ENCODE measurements around the gene PLPP4.

PLPP4 gene

DNA sequence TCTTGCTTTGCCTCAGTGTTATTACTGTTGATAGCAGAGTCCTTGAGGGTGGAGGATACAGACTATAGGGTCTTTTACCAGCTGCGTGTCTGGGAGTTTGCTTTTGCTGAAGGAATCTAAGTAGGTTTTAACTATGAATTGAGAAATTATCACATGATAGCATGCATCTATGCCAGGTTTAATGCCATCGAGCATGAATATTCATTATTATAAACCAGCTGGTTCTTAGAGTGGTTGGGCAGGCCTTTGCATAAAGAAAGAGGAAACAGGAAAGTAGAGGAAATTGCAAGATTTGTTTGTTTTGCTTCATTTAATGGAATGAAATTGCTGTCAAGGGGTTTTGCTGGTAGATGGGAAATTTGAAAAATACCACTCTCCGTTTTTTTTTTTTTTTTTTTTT, 70.7 kb downstream of the PLPP4 start:
- no peak for DNase-seq

DNA sequence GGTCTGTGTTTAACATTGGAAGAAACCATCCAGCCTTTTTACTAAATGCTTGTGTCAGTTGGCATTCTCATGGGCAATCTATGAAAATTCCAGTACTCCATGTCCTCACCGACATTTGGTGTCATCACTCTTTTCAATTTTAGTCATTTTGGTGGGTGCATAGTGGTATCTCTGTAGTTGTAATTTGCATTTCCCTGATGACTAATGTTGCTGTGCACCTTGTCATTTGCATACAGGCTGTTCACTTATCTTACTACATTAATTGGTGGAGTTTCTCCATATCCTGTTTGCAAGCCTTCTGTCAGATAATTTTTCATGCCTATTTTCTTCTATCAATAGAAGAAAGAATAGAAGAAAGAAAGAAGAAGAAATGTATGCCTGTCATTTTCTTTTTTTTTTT, 73.7 kb downstream of the PLPP4 start:
- no peak for DNase-seq

GRCh38 chr10:120538091-120538490, 81.1 kb downstream of the PLPP4 start:
- no peak for DNase-seq

DNA sequence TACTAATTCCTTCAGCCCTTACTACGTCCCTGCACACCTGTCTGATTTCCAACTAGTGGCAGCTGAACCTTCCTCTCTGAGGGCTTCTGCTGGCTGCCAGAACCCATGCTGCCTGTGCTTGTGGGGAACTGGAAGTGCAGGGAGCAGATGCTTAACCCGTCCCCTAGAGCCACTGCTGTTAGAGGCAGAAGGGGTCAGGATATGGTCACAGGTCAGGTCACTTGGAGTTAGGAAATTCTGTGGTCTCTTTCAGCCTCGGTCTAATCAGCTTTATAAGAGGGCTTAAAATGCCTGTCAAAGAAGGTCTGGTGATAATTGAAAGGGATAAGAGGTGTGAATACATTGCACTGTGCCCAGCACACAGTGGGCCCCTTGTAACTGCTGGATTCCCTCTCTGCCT, 82.0 kb downstream of the PLPP4 start:
- DNase-seq, result no peak

GRCh38 chr10:120540486-120540885, 83.5 kb downstream of the PLPP4 start:
- DNase-seq, result no peak

GRCh38 chr10:120541984-120542383, 85.0 kb downstream of the PLPP4 start:
- no peak for DNase-seq

GRCh38 chr10:120542591-120542990, 85.6 kb downstream of the PLPP4 start:
- DNase-seq, result no peak

- DNase-seq, result no peak
Observed at GRCh38 chr10:120543291-120543690, 86.3 kb downstream of the PLPP4 start.

DNA sequence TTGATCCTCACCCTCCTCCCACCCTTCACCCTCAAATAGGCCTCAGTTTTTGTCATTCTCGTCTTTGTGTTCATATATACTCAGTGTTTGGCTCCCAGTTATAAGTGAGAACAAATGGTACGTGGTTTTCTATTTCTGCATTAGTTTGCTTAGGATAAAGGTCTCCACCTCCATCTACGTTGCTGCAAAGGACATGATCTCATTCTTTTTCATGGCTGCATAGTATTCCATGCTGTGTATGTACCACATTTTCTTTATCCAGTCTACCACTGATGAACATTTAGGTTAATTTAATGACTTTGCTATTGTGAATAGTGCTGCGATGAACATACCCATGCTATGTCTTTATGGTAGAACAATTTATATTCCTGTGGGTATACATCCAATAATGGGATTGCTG, 91.2 kb downstream of the PLPP4 start:
- no peak for DNase-seq

- no peak for DNase-seq
Observed at GRCh38 chr10:120552262-120552661, 95.2 kb downstream of the PLPP4 start.

- no peak for DNase-seq
Observed at GRCh38 chr10:120553911-120554310, 96.9 kb downstream of the PLPP4 start.

DNA sequence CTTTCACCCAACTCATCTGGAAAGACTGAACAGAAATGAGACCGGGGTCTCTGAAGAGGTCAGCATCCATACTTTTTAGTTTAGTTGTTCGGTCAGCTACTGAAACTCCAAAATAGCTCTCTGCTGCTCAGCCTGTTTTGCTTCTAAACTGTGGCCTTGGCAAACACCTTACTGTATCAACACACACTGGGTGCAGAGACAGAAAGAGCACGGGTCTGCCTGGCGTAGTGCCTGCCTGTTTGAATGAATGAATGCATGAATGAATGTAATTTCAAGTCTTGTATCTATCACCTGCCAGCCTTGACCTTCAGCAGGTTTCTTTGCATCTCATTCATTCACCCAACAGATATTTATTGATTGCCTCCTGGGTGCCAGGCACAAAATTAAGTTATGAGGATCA, 98.4 kb downstream of the PLPP4 start:
- no peak for DNase-seq

- DNase-seq, result no peak
Observed at GRCh38 chr10:120555842-120556532, 99.0 kb downstream of the PLPP4 start.

GRCh38 chr10:120557311-120557710, 100.3 kb downstream of the PLPP4 start:
- DNase-seq, result no peak

DNA sequence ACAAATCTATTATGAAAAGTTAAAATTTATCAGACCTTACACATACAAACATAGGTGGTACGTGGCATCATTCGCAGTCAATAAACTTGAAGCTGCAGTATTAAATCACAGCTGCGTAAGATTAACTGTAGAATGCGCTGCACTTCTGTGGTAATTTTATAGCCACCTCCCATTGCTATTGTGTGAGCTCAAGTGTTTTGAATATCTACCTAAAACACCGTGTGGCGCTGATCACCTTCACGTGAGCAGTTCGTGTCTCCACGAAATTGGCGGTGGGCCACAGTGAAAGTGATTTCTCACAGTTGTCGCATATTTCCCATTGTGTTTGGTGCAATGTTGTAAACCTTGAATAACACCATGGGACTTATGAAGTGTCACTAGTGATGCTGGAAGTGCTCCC, 102.8 kb downstream of the PLPP4 start:
- DNase-seq, result no peak

GRCh38 chr10:120562956-120563355, 105.9 kb downstream of the PLPP4 start:
- no peak for DNase-seq

- DNase-seq, result no peak
Observed at GRCh38 chr10:120570418-120570817, 113.4 kb downstream of the PLPP4 start.

DNA sequence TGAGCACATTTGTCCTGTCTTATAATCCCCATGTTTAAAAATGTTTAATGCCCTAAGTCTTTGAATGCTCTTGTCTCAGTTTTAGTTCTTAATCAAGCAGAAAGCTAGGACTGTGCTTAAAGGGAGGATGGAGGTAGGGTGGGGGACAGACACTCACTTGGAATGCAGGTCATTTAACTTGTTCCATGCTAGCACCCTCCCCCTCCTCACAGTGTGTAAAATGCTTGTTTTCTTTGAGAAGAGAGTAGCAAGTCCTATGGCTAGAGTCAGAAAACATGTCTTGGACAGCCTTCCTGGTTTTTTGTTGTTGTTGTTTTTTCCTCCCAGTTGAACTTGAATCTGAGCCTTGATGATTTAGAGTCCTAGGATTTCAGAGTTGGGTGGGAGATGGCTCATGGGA, 114.2 kb downstream of the PLPP4 start:
- no peak for DNase-seq

GRCh38 chr10:120572307-120572706, 115.3 kb downstream of the PLPP4 start:
- no peak for DNase-seq

GRCh38 chr10:120573355-120573754, 116.3 kb downstream of the PLPP4 start:
- no peak for DNase-seq

GRCh38 chr10:120574981-120575380, 118.0 kb downstream of the PLPP4 start:
- no peak for DNase-seq

- no peak for DNase-seq
Observed at GRCh38 chr10:120575411-120575810, 118.4 kb downstream of the PLPP4 start.

- DNase-seq, result no peak
Observed at GRCh38 chr10:120578134-120578533, 121.1 kb downstream of the PLPP4 start.

GRCh38 chr10:120578890-120579289, 121.9 kb downstream of the PLPP4 start:
- no peak for DNase-seq
